Mucosa of rectum (tissue), 2 donors: ENCODE measurements around the gene EGF.
"Not testable (repeated sequence)": the region's sequence is repeated elsewhere in the genome, so short reads cannot be mapped to it uniquely, and the experiment has no call there.

Source experiments
- H3K27ac ChIP-seq, 2 donors: one replicate each; pipeline ENCODE4 v1.7.0; 2013; ENCODE audit warnings: inconsistent platforms in 2 of 2, low read depth in 2 of 2, low read length in 2 of 2
- H3K27me3 ChIP-seq, 2 donors: one replicate each; pipeline ENCODE4 v1.7.0; 2013; ENCODE audit warnings: low read length in 2 of 2; ENCODE audit not compliant: control insufficient read depth in 2 of 2, insufficient read depth in 2 of 2
- H3K36me3 ChIP-seq, 2 donors: one replicate each; pipeline ENCODE4 v1.7.0; 2013; ENCODE audit warnings: low read length in 2 of 2; ENCODE audit not compliant: control insufficient read depth in 2 of 2, insufficient read depth in 2 of 2
- H3K4me1 ChIP-seq, 2 donors: one replicate each; pipeline ENCODE4 v1.7.0; 2013; ENCODE audit warnings: low read length in 2 of 2, mild to moderate bottlenecking in 1 of 2; ENCODE audit not compliant: control insufficient read depth in 2 of 2, insufficient read depth in 2 of 2
- H3K4me3 ChIP-seq, 2 donors: one replicate each; pipeline ENCODE4 v1.7.0; 2013; ENCODE audit warnings: low read length in 2 of 2
- H3K9ac ChIP-seq, 2 donors: one replicate each; pipeline ENCODE4 v1.7.0; 2013; ENCODE audit warnings: low read length in 2 of 2, low read depth in 1 of 2, mild to moderate bottlenecking in 1 of 2
- H3K9me3 ChIP-seq, 2 donors: one replicate each; pipeline ENCODE4 v1.7.0; 2013; ENCODE audit warnings: low read length in 2 of 2; ENCODE audit not compliant: control insufficient read depth in 2 of 2
- donor health status: healthy.
- donor health status: Normal muscosa, but diverticular disease.

The EGF gene

DNA sequence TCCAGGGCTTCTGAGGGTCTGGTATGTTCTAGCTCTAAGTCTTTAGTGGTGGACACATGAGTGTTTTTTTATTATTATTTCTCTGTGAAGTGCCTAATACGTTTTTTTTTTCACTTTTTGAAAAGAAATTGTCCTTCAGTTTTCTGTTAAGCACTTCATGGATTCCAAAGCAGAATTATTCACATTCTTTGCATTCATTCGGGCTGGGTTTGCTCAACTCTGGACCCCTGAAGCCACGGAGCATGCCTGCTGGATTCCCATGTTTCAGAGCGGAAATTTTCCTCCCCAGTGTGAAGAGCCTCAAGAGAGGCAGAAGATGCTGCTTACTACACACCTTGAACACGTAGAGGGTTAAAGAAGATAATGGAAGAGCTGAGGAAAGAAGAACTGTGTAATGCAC is 107.5 kb downstream of the EGF start:
- H3K4me1 ChIP-seq, result no peaks in the 10 kb centered on the region

DNA sequence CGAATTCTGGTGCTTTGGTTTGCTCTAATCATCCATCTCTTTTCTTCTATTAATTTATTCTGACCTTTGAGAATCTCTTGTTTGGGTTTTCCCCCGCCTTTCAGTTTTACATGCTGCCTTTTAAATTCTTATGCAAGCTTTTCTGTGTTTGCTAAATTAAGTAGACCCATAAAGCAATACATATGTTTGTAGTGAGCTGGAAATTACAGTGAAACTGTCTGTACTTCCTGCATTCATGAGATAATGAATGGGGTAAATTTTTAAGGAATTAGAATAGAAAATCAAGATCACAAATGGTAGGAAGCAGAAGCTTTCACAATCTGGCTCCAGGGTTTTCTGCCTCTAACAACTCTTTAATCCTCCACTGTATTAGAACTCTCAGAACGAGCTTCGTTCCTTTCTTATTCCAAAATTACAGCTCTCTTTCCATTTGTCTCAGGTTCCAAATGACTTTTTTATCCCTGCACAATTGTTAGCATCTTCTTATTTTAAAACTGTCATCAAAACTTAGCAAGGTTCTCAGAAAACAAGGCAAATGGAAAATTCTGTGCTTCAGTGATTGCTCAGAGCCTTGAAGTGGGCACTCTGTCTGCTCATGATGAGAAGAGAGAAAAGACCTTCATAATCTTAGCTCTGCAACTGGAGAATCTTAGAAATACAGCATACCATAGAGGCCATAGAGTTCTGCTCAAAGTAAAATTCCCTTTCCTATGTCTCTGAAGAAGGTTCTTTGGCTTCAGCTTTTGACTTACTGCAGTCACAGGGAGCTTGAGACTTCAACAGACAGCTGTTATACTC is 108.2 kb downstream of the EGF start:
- Histone ChIP-seq H3K4me3 (no peak overlapping the region), H3K4me1 (no peaks in the 10 kb centered on the region), H3K9me3 (no peaks in the 10 kb centered on the region), H3K36me3 (no peaks in the 10 kb centered on the region), H3K27ac (no peak overlapping the region), H3K27me3 (no peaks in the 10 kb centered on the region), H3K9ac (no peak overlapping the region)

More for the DNA sequence above, 107.5 kb downstream of the EGF start:
- H3K9me3 ChIP-seq, result no peaks in the 10 kb centered on the region
- H3K9ac ChIP-seq, result no peak overlapping the region
- H3K27me3 ChIP-seq, result no peaks in the 10 kb centered on the region
- no peaks in the 10 kb centered on the region for H3K36me3 ChIP-seq
- no peak overlapping the region for H3K4me3 ChIP-seq
- H3K27ac ChIP-seq, result no peak overlapping the region

DNA sequence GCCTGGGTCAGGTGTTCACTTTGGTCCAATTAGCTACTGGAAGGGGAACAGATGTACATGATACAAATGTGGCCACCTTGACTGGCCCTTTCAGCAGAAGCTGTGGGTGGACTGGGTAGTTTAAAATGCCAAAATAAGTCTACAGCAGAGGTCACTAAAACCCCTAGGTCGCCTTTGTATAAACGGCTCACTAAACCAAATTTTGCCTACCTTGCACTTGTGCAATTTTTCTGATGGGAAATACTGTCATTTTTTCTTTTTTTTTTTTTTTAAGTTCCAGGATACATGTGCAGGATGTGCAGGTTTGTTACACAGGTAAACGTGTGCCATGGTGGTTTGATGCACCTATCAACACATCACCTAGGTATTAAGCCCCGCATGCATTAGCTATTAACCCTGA is 109.8 kb downstream of the EGF start:
- no peaks in the 10 kb centered on the region for H3K36me3 ChIP-seq
- H3K27me3 ChIP-seq, result no peaks in the 10 kb centered on the region
- no peaks in the 10 kb centered on the region for H3K4me1 ChIP-seq
- no peak overlapping the region for H3K9ac ChIP-seq
- H3K9me3 ChIP-seq, result no peaks in the 10 kb centered on the region
- no peak overlapping the region for H3K4me3 ChIP-seq
- H3K27ac ChIP-seq, result no peak overlapping the region

GRCh38 chr4:110025056-110025455 is 112.4 kb downstream of the EGF start:
- H3K9me3 ChIP-seq, result no peaks in the 10 kb centered on the region
- H3K36me3 ChIP-seq, result no peaks in the 10 kb centered on the region
- no peak overlapping the region for H3K4me3 ChIP-seq
- no peak overlapping the region for H3K27ac ChIP-seq
- no peak overlapping the region for H3K9ac ChIP-seq
- no peaks in the 10 kb centered on the region for H3K27me3 ChIP-seq
- H3K4me1 ChIP-seq, result no peaks in the 10 kb centered on the region

DNA sequence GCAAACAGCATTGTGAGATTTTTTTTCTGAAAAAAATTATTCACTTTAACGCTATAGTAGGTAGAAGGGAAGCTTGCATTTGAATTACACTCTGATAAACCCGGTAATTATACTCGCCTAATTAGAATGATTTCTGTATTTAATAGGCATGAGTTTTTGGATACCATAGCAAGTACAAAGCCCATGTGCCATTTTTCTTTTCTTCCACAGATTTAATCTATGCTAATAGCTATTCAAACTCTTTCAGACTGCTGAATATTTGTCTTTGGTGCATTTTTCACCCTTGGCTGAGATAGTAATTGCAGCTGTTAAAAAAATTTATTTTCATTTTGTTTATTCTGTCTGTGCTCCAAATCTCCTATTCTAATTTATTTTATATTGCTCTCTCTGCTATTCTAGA is 113.0 kb downstream of the EGF start:
- Histone ChIP-seq H3K4me1 (no peaks in the 10 kb centered on the region), H3K36me3 (no peaks in the 10 kb centered on the region), H3K9ac (no peak overlapping the region), H3K9me3 (no peaks in the 10 kb centered on the region), H3K27me3 (no peaks in the 10 kb centered on the region), H3K27ac (no peak overlapping the region), H3K4me3 (no peak overlapping the region)

- no peaks in the 10 kb centered on the region for H3K4me1 ChIP-seq
- H3K27me3 ChIP-seq, result no peaks in the 10 kb centered on the region
- no peaks in the 10 kb centered on the region for H3K36me3 ChIP-seq
- H3K4me3 ChIP-seq, result no peak overlapping the region
- no peak overlapping the region for H3K9ac ChIP-seq
- H3K27ac ChIP-seq, result no peak overlapping the region
- H3K9me3 ChIP-seq, result no peaks in the 10 kb centered on the region
Observed at GRCh38 chr4:110032603-110033002, 119.9 kb downstream of the EGF start.

DNA sequence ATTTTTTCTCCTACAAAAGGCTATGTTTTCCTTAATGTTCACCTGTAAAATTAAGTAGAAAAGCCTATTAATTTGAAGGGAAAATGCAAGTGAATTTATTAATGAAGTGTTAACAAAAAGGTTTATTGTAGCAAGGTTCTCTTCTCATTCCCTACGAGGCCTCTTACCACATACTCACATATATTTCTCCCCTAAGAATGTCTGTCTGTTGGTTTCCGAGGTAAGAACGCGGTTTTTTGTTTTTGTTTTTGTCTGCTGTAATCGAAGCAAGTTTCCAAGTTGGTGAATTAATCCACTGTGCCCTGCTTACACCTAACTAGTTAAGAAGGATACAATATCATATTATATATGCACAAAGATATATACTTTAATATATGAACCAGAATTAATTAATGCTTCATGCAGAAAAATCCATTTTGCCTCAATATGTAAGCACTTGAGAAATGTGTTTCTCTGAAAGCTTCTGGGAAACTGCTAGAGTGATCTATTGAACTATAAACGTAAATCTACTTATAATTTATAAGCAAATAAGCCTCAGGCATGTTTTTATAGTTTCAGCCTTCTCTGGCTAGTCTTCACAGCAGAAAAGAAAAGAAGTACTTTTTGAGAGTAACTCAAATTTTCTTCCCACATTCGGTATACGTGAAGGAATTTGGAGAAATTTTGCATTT is 120.8 kb downstream of the EGF start:
- Histone ChIP-seq H3K27me3 (no peaks in the 10 kb centered on the region), H3K9ac (no peak overlapping the region), H3K9me3 (no peaks in the 10 kb centered on the region), H3K27ac (no peak overlapping the region), H3K4me3 (no peak overlapping the region), H3K4me1 (no peaks in the 10 kb centered on the region), H3K36me3 (no peaks in the 10 kb centered on the region)

DNA sequence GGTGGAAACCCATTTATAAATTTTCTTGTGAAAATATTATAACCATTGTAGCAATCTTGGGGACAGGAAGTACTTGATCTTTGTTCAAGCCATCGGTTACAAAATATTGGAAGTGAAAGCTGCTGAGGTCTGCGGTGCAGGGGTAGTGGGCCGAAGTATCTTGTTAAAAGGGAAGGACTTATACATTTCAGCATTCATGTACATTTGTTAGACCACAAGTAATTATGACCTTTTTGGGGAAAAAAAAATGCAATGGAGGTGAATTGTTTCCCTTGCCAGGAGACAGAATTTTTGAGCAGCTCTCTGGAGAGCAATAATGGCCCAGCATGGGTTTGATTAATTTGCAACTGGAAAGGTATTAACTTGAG is 121.3 kb downstream of the EGF start:
- no peaks in the 10 kb centered on the region for H3K9me3 ChIP-seq

GRCh38 chr4:110039164-110039563 is 126.5 kb downstream of the EGF start:
- H3K9me3 ChIP-seq, H3K27ac ChIP-seq, H3K4me1 ChIP-seq, H3K27me3 ChIP-seq, H3K9ac ChIP-seq, H3K4me3 ChIP-seq, H3K36me3 ChIP-seq: not testable (repeated sequence)

More for the DNA sequence above, 121.3 kb downstream of the EGF start:
- Histone ChIP-seq H3K36me3 (no peaks in the 10 kb centered on the region), H3K27ac (no peak overlapping the region), H3K4me3 (no peak overlapping the region), H3K27me3 (no peaks in the 10 kb centered on the region), H3K9ac (no peak overlapping the region), H3K4me1 (no peaks in the 10 kb centered on the region)

- H3K9ac ChIP-seq, result no peak overlapping the region
- H3K27me3 ChIP-seq, result no peaks in the 10 kb centered on the region
- no peaks in the 10 kb centered on the region for H3K4me1 ChIP-seq
- H3K9me3 ChIP-seq, result no peaks in the 10 kb centered on the region
- no peaks in the 10 kb centered on the region for H3K36me3 ChIP-seq
- H3K27ac ChIP-seq, result no peak overlapping the region
- no peak overlapping the region for H3K4me3 ChIP-seq
Observed at GRCh38 chr4:110041735-110042134, 129.1 kb downstream of the EGF start.
